Smooth muscle cell (in vitro differentiated cells): ENCODE measurements around the gene PHKG2. TPM values are rescaled to one million over a fixed set of nuclear protein-coding genes. Genes with fewer than 3 reads are reported as not detected.
"Not testable (repeated sequence)": the region's sequence is repeated elsewhere in the genome, so short reads cannot be mapped to it uniquely, and the experiment has no call there.

Experiments
- DNase-seq: peaks from one replicate; lab custom pipeline; 2025; ENCODE audit not compliant: unreplicated experiment; lab: John Stamatoyannopoulos, UW
- H2AFZ ChIP-seq: fragments of 200-600 bp; sonication (generic); 2 replicates; pipeline ENCODE4 v1.6.0; 2016; ENCODE audit warnings: antibody characterized with exemption, low read depth, mild to moderate bottlenecking
- H3F3A ChIP-seq: fragments of 200-600 bp; sonication (generic); 2 replicates; pipeline ENCODE4 v1.6.0; 2017; ENCODE audit warnings: antibody characterized with exemption, low read depth
- H3K27ac ChIP-seq: fragments of 200-600 bp; sonication (generic); 2 replicates; pipeline ENCODE4 v1.5.1; 2016; ENCODE audit warnings: low read depth, mild to moderate bottlenecking
- H3K27me3 ChIP-seq: fragments of 200-600 bp; sonication (generic); 2 replicates; pipeline ENCODE4 v1.6.1; 2016; ENCODE audit warnings: low read depth, mild to moderate bottlenecking
- H3K36me3 ChIP-seq: fragments of 200-600 bp; sonication (generic); 2 replicates; pipeline ENCODE4 v1.5.1; 2016; ENCODE audit warnings: low read depth
- H3K4me1 ChIP-seq: fragments of 200-600 bp; sonication (generic); 2 replicates; pipeline ENCODE4 v1.5.1; 2016; ENCODE audit warnings: low read depth
- H3K4me2 ChIP-seq: fragments of 200-600 bp; sonication (generic); 2 replicates; pipeline ENCODE4 v1.6.0; 2016; ENCODE audit warnings: mild to moderate bottlenecking
- H3K4me3 ChIP-seq: fragments of 200-600 bp; sonication (generic); 2 replicates; pipeline ENCODE4 v1.5.1; 2016; ENCODE audit warnings: mild to moderate bottlenecking
- H3K79me2 ChIP-seq: fragments of 200-600 bp; sonication (generic); 2 replicates; pipeline ENCODE4 v1.6.0; 2016; ENCODE audit warnings: low read depth, mild to moderate bottlenecking
- H3K9ac ChIP-seq: fragments of 200-600 bp; sonication (generic); 2 replicates; pipeline ENCODE4 v1.6.0; 2016; ENCODE audit warnings: low read depth
- H3K9me3 ChIP-seq: fragments of 200-600 bp; sonication (generic); replicated peaks from 2 replicates; pipeline ENCODE4 v1.5.1; 2016; ENCODE audit warnings: low read depth
- H4K20me1 ChIP-seq: fragments of 200-600 bp; sonication (generic); 2 replicates; pipeline ENCODE4 v1.6.0; 2016; ENCODE audit warnings: low read depth
- WGBS: methylation state at CpG from one replicate; pipeline ENCODE4 v1.1.7; 2016; ENCODE audit warnings: low lambda C conversion rate; 5-methylcytosine and 5-hydroxymethylcytosine counted together
- polyA plus RNA-seq: library from polyadenylated mRNA; unstranded; fragments of >200 nt; fragmentation: Nextera tagmentation; extraction: Ambion mirVana; gene quantifications from 2 replicates; pipeline ENCODE4 v1.2.1, GENCODE V29; 2016
- total RNA-seq: library from RNA; depleted of rRNA; stranded (reverse); fragments of >200 nt; gene quantifications from 2 replicates; pipeline ENCODE4 v1.2.3, GENCODE V29; 2014
- TF ChIP-seq, protein P1 (sequence below): fragments of 200-600 bp; sonication (generic); IDR thresholded peaks from 2 replicates; pipeline ENCODE4 v1.5.1; 2017; ENCODE audit warnings: borderline replicate concordance, mild to moderate bottlenecking, antibody characterized with exemption; ENCODE audit not compliant: insufficient read depth, poor library complexity, severe bottlenecking

PHKG2 gene
- total and polyA plus RNA-seq, 2 experiments from 2014 or later = 24.9 to 39.1 TPM

DNA sequence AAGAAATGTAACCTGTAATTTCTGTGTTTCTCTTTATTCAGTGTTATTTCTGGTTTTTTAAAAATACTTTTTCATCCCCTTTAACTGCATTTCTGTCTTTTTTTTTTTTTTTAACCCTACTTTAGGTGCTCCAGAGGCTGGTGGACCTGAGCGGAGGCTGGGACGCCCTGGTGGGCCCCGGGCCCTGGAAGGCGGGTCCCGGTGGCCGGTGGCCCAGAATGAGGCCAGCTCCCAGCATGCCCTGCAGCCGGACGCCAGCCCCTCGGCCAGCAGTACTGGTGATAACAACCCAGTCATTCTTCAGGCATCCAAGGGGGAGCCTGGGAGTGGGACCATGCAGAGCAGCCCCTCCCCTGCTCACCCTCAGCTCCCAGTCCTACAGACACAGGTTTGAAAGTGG lies 47.7 kb upstream of the PHKG2 start:
- peaks cover 30% of the 10 kb centered on the region for H4K20me1 ChIP-seq
- peaks cover 11% of the 10 kb centered on the region for H3K36me3 ChIP-seq
- peak overlapping the region; percentile 100 for H3K27ac ChIP-seq
- H3K9me3 ChIP-seq = no peaks in the 10 kb centered on the region
- H3K9ac ChIP-seq = no peak overlapping the region
- WGBS = 78% methylated on average over 4 of the region's 9 CpGs
- TF ChIP-seq, protein P1, sequence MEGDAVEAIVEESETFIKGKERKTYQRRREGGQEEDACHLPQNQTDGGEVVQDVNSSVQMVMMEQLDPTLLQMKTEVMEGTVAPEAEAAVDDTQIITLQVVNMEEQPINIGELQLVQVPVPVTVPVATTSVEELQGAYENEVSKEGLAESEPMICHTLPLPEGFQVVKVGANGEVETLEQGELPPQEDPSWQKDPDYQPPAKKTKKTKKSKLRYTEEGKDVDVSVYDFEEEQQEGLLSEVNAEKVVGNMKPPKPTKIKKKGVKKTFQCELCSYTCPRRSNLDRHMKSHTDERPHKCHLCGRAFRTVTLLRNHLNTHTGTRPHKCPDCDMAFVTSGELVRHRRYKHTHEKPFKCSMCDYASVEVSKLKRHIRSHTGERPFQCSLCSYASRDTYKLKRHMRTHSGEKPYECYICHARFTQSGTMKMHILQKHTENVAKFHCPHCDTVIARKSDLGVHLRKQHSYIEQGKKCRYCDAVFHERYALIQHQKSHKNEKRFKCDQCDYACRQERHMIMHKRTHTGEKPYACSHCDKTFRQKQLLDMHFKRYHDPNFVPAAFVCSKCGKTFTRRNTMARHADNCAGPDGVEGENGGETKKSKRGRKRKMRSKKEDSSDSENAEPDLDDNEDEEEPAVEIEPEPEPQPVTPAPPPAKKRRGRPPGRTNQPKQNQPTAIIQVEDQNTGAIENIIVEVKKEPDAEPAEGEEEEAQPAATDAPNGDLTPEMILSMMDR = no peak
- no peak for DNase-seq
- peaks cover 35% of the 10 kb centered on the region for H3K79me2 ChIP-seq
- peaks cover 19% of the 10 kb centered on the region for H3K4me1 ChIP-seq
- H3F3A ChIP-seq = peaks cover 15% of the 10 kb centered on the region
- H3K27me3 ChIP-seq = no peaks in the 10 kb centered on the region
- peak overlapping the region; percentile 74 for H3K4me3 ChIP-seq
- peak overlapping the region; percentile 91 for H3K4me2 ChIP-seq
- no peak overlapping the region for H2AFZ ChIP-seq

DNA sequence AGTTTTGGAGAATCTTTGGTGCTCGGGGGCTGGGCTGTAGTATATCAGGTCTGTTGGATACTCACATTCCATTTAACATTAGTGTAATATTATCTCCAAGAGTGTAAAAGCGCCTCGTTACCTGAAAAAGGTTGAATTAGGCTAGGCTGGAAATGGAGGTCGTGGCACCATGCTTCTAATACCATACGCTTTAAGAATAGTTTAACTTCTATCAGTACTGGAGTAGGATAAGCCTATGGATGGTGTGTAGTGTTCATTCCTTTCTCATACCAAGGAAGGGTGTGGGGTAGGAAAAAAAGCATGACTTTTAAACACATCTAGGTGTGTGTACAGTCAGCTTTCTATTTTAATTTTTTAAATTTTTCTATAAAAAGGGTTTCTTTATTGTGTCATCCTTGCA lies 47.3 kb upstream of the PHKG2 start:
- Histone ChIP-seq H3K4me3 (no peak overlapping the region), H3K4me1 (peaks cover 19% of the 10 kb centered on the region), H3F3A (peaks cover 15% of the 10 kb centered on the region), H3K36me3 (peaks cover 14% of the 10 kb centered on the region), H3K4me2 (peak overlapping the region; percentile 91), H4K20me1 (peaks cover 30% of the 10 kb centered on the region), H3K27me3 (no peaks in the 10 kb centered on the region), H3K27ac (peak overlapping the region; percentile 100), H2AFZ (no peak overlapping the region), H3K9ac (no peak overlapping the region), H3K9me3 (no peaks in the 10 kb centered on the region), H3K79me2 (peaks cover 35% of the 10 kb centered on the region)
- WGBS = 82% methylated on average over 5 of the region's 5 CpGs
- TF ChIP-seq, protein P1 = no peak
- no peak for DNase-seq

DNA sequence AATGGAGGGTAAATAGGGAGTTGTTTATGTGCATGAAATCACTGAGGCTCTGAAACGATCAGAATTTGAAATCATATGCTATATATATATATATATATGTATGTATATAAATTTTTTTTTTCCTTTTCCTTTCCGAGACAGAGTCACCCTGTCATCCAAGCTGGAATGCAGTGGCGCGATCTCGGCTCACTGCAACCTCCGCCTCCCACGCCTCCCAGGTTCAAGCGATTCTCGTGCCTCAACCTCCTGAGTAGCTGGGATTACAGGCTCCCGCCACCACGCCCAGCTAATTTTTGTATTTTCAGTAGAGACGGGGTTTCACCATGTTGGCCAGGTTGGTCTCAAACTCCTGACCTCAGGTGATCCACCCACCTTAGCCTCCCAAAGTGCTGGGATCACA lies 45.2 kb upstream of the PHKG2 start:
- H3K9me3 ChIP-seq, H3K27me3 ChIP-seq, H3K27ac ChIP-seq, H3K9ac ChIP-seq, H2AFZ ChIP-seq, H3K4me2 ChIP-seq, DNase-seq, H3K4me3 ChIP-seq: not testable (repeated sequence)
- Histone ChIP-seq H3K36me3 (peaks cover 29% of the 10 kb centered on the region), H3K79me2 (peaks cover 42% of the 10 kb centered on the region), H4K20me1 (peaks cover 30% of the 10 kb centered on the region), H3F3A (peaks cover 15% of the 10 kb centered on the region), H3K4me1 (peaks cover 15% of the 10 kb centered on the region)
- 98% methylated on average over 12 of the region's 12 CpGs for WGBS

DNA sequence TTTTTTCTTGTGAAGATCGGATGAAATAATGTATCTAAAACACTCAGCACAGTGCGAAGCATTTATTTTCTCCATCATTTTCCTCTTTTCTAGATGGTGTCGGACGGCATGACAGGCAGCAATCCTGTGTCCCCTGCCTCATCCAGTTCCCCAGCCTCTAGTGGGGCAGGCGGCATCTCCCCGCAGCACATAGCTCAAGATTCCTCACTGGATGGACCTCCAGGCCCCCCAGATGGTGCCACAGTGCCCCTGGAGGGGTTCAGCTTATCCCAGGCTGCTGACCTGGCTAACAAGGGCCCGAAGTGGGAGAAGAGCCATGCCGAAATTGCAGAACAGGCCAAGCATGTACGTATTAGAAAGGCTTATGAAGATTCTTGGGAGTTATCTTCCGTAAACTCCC lies 44.3 kb upstream of the PHKG2 start:
- TF ChIP-seq, protein P1 = no peak
- Histone ChIP-seq H3K27me3 (no peaks in the 10 kb centered on the region), H3K9ac (no peak overlapping the region), H3K9me3 (no peaks in the 10 kb centered on the region), H3K27ac (no peak overlapping the region), H3F3A (peaks cover 15% of the 10 kb centered on the region), H4K20me1 (peaks cover 30% of the 10 kb centered on the region), H3K79me2 (peaks cover 42% of the 10 kb centered on the region), H3K4me2 (no peak overlapping the region), H3K4me3 (no peak overlapping the region), H2AFZ (no peak overlapping the region), H3K36me3 (peaks cover 29% of the 10 kb centered on the region), H3K4me1 (peaks cover 15% of the 10 kb centered on the region)
- WGBS = 99% methylated on average over 10 of the region's 10 CpGs
- DNase-seq = no peak
